HCT116 (cell line): ENCODE results near the gene IQGAP2.

ENCODE experiments used
- CEBPB ChIP-seq: IDR thresholded peaks from 2 replicates; pipeline ENCODE4 v1.6.1; 2012; ENCODE audit warnings: low read depth
- CTCF ChIP-seq, 3 experiments: fragments of 200-600 bp in 1 of 3; sonication (generic) in 1 of 3; IDR thresholded peaks in 2 of 3; conservative IDR thresholded peaks in 1 of 3; 2 replicates each; pipeline ENCODE4 v1.5.1; 2012 to 2017; ENCODE audit warnings: low read depth in 2 of 3, low read length in 2 of 3, antibody characterized with exemption in 1 of 3, borderline replicate concordance in 1 of 3, control low read depth in 1 of 3, mild to moderate bottlenecking in 1 of 3, mixed read lengths in 1 of 3, mixed run types in 1 of 3, moderate library complexity in 1 of 3; ENCODE audit not compliant: insufficient read depth in 1 of 3
- EZH2 ChIP-seq: fragments of 200-600 bp; sonication (generic); IDR thresholded peaks from 2 replicates; pipeline ENCODE4 v1.6.1; 2017; ENCODE audit warnings: antibody characterized with exemption, mixed run types
- JUND ChIP-seq: IDR thresholded peaks from 2 replicates; pipeline ENCODE4 v1.6.1; 2012
- POLR2A ChIP-seq: IDR thresholded peaks from 2 replicates; pipeline ENCODE4 v1.7.0; 2011; ENCODE audit warnings: borderline replicate concordance; ENCODE audit not compliant: insufficient read depth, insufficient read length; ENCODE audit errors: extremely low read depth
- POLR2AphosphoS5 ChIP-seq: IDR thresholded peaks from 2 replicates; pipeline ENCODE4 v1.6.1; 2011; ENCODE audit warnings: mild to moderate bottlenecking, low read depth, low read length, moderate library complexity
- ZNF274 ChIP-seq: fragments of 200-500 bp; sonication (Bioruptor generic); IDR thresholded peaks from 2 replicates; pipeline ENCODE4 v1.6.1; 2014; ENCODE audit warnings: mild to moderate bottlenecking, low read depth, low read length, inconsistent platforms

- no peak for TF ChIP-seq CTCF (IDR thresholded peaks at IDR 0.05 in 2 of 3, conservative IDR thresholded peaks at IDR 0.05 in 1 of 3; ENCODE audit: borderline replicate concordance in 1 of 3, insufficient read depth in 1 of 3, low read depth in 2 of 3, low read length in 2 of 3)
- TF ChIP-seq POLR2AphosphoS5, result no peak
- TF ChIP-seq POLR2A, result no peak
- TF ChIP-seq CEBPB, result no peak
- no peak for TF ChIP-seq JUND
- no peak for TF ChIP-seq EZH2
- TF ChIP-seq ZNF274, result no peak
These were observed 124.0 kb downstream of the IQGAP2 start for GRCh38 chr5:76526950-76527583.
